ENCODE results near the gene ABHD12B. TPM values are rescaled to one million over a fixed set of nuclear protein-coding genes. Genes with fewer than 3 reads are reported as not detected.

ABHD12B gene
- total and polyA plus RNA-seq, 10 donors: not detected

GRCh38 chr14:50932592-50933495 lies 61.0 kb downstream of the ABHD12B start:
- peaks cover 0 to 80% (median 7%) of the 10 kb centered on the region in 6 donors for H3K36me3 ChIP-seq
- peaks cover 0 to 56% (median under 1%) of the 10 kb centered on the region in 6 donors for H3K4me1 ChIP-seq
- H3K4me3 ChIP-seq: no peak overlapping the region
- 88 to 99% (median 91%) methylated on average over 4 of the region's 4 CpGs for WGBS, 5 donors
- H3K27ac ChIP-seq: peak overlapping the region in 3 of 8 donors; percentile 18 to 51 (median 37)
- TF ChIP-seq POLR2AphosphoS5 (IDR thresholded peaks at IDR 0.05): no peak
- TF ChIP-seq, protein P1, sequence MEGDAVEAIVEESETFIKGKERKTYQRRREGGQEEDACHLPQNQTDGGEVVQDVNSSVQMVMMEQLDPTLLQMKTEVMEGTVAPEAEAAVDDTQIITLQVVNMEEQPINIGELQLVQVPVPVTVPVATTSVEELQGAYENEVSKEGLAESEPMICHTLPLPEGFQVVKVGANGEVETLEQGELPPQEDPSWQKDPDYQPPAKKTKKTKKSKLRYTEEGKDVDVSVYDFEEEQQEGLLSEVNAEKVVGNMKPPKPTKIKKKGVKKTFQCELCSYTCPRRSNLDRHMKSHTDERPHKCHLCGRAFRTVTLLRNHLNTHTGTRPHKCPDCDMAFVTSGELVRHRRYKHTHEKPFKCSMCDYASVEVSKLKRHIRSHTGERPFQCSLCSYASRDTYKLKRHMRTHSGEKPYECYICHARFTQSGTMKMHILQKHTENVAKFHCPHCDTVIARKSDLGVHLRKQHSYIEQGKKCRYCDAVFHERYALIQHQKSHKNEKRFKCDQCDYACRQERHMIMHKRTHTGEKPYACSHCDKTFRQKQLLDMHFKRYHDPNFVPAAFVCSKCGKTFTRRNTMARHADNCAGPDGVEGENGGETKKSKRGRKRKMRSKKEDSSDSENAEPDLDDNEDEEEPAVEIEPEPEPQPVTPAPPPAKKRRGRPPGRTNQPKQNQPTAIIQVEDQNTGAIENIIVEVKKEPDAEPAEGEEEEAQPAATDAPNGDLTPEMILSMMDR (IDR thresholded peaks at IDR 0.05 in 8 of 11, conservative IDR thresholded peaks at IDR 0.05 in 3 of 11): no peak
- no peak for TF ChIP-seq POLR2A (IDR thresholded peaks at IDR 0.05)
- H3K27me3 ChIP-seq (replicated peaks in 1 of 7): no peaks in the 10 kb centered on the region
- no peak for DNase-seq
- H3K9me3 ChIP-seq: no peaks in the 10 kb centered on the region
- intact Hi-C loops (cut with DNase I; ENCODE audit: low total_unique reads): no loop called here

GRCh38 chr14:50935126-50936015 lies 63.5 kb downstream of the ABHD12B start:
- Histone ChIP-seq H3K27ac (peak overlapping the region in 3 of 8 donors; percentile 81 to 89 (median 82)), H3K9me3 (no peaks in the 10 kb centered on the region), H3K36me3 (peaks cover 0 to 62% (median 7%) of the 10 kb centered on the region in 6 donors), H3K27me3 (replicated peaks in 1 of 7) (peaks cover 0 to 8% (median 0%) of the 10 kb centered on the region in 7 donors), H3K4me3 (no peak overlapping the region), H3K4me1 (peaks cover 0 to 59% (median 3%) of the 10 kb centered on the region in 6 donors)
- TF ChIP-seq POLR2AphosphoS5 (IDR thresholded peaks at IDR 0.05) (no peak), POLR2A (IDR thresholded peaks at IDR 0.05) (no peak)
- TF ChIP-seq, protein P1 (IDR thresholded peaks at IDR 0.05 in 8 of 11, conservative IDR thresholded peaks at IDR 0.05 in 3 of 11): no peak
- no peak for DNase-seq
- 69 to 90% (median 81%) methylated on average over 5 of the region's 5 CpGs for WGBS, 5 donors
- intact Hi-C loops (cut with DNase I; ENCODE audit: low total_unique reads): no loop called here

- no peak for DNase-seq
- TF ChIP-seq, protein P1 (IDR thresholded peaks at IDR 0.05 in 8 of 11, conservative IDR thresholded peaks at IDR 0.05 in 3 of 11): no peak
- TF ChIP-seq POLR2A (IDR thresholded peaks at IDR 0.05): no peak
- no peak for TF ChIP-seq POLR2AphosphoS5 (IDR thresholded peaks at IDR 0.05)
- Histone ChIP-seq H3K27ac (peak overlapping the region in 7 of 8 donors; percentile 6 to 89 (median 78)), H3K4me1 (peaks cover 0 to 63% (median 3%) of the 10 kb centered on the region in 6 donors), H3K27me3 (replicated peaks in 1 of 7) (peaks cover 0 to 8% (median 0%) of the 10 kb centered on the region in 7 donors), H3K4me3 (no peak overlapping the region), H3K36me3 (peaks cover 0 to 61% (median 5%) of the 10 kb centered on the region in 6 donors), H3K9me3 (no peaks in the 10 kb centered on the region)
- WGBS, 5 donors: 65 to 83% (median 75%) methylated on average over 2 of the region's 2 CpGs
- intact Hi-C loops (cut with DNase I; ENCODE audit: low total_unique reads): no loop called here
These were observed 64.1 kb downstream of the ABHD12B start for GRCh38 chr14:50936016-50936340.

All from spleen (tissue), 11 donors.